NCI-H774 (cell line): ENCODE results near the gene TRIM25.
A peak's percentile ranks its signal among the peaks of the same experiment; 100 is the strongest.
"Not testable (repeated sequence)": the region's sequence is repeated elsewhere in the genome, so short reads cannot be mapped to it uniquely, and the experiment has no call there.

Experiments
- DNase-seq: peaks from one replicate; lab custom pipeline; 2025; lab: John Stamatoyannopoulos, UW

TRIM25 gene

GRCh38 chr17:56913867-56914580 is at the start of gene TRIM25:
Gene TRIM25 (minus strand): TSS chr17:56914049. CDS start chr17:56913988, 61 bp downstream.
- peak; percentile 84 for DNase-seq

- DNase-seq = peak; percentile 95
These were observed 47.0 kb upstream of the TRIM25 start, which contains the start of gene COIL for GRCh38 chr17:56960596-56961538. Gene COIL (minus strand): TSS chr17:56961050. CDS start chr17:56961019, 31 bp downstream.

GRCh38 chr17:56956992-56957391 is 43.1 kb upstream of the TRIM25 start:
- DNase-seq = no peak

- no peak for DNase-seq
These were observed 35.7 kb upstream of the TRIM25 start for GRCh38 chr17:56949595-56949994.

GRCh38 chr17:56948491-56948890 is 34.6 kb upstream of the TRIM25 start:
- no peak for DNase-seq

GRCh38 chr17:56947741-56948140 is 33.9 kb upstream of the TRIM25 start:
- no peak for DNase-seq

GRCh38 chr17:56945938-56946505 is 32.2 kb upstream of the TRIM25 start:
- no peak for DNase-seq

- DNase-seq = no peak
These were observed 29.8 kb upstream of the TRIM25 start for GRCh38 chr17:56943505-56944125.

GRCh38 chr17:56939869-56940484 is 26.1 kb upstream of the TRIM25 start:
- DNase-seq = peak; percentile 45

GRCh38 chr17:56938206-56938605 is 24.4 kb upstream of the TRIM25 start:
- not testable (repeated sequence) for DNase-seq

GRCh38 chr17:56937687-56938086 is 23.8 kb upstream of the TRIM25 start:
- no peak for DNase-seq

GRCh38 chr17:56936697-56937322 is 23.0 kb upstream of the TRIM25 start:
- no peak for DNase-seq

- DNase-seq = no peak
These were observed 21.6 kb upstream of the TRIM25 start for GRCh38 chr17:56935461-56935860.

GRCh38 chr17:56934280-56934679 is 20.4 kb upstream of the TRIM25 start:
- no peak for DNase-seq

GRCh38 chr17:56933868-56934267 is 20.0 kb upstream of the TRIM25 start:
- DNase-seq = no peak

GRCh38 chr17:56933151-56933745 is 19.4 kb upstream of the TRIM25 start:
- no peak for DNase-seq

GRCh38 chr17:56930739-56931337 is 17.0 kb upstream of the TRIM25 start:
- DNase-seq = no peak

GRCh38 chr17:56929362-56929969 is 15.6 kb upstream of the TRIM25 start:
- no peak for DNase-seq

GRCh38 chr17:56928586-56928985 is 14.7 kb upstream of the TRIM25 start:
- no peak for DNase-seq

- DNase-seq = no peak
These were observed 12.9 kb upstream of the TRIM25 start for GRCh38 chr17:56926704-56927103.
